HG02642 (cell line): ENCODE data around the gene ARHGEF3.

Experiments
- ATAC-seq: cut with Tn5 transposase; IDR thresholded peaks from one replicate; pipeline ENCODE4 v1.9.1; 2021; ENCODE audit warnings: mild to moderate bottlenecking; ENCODE audit not compliant: unreplicated experiment, poor library complexity

The ARHGEF3 gene

DNA sequence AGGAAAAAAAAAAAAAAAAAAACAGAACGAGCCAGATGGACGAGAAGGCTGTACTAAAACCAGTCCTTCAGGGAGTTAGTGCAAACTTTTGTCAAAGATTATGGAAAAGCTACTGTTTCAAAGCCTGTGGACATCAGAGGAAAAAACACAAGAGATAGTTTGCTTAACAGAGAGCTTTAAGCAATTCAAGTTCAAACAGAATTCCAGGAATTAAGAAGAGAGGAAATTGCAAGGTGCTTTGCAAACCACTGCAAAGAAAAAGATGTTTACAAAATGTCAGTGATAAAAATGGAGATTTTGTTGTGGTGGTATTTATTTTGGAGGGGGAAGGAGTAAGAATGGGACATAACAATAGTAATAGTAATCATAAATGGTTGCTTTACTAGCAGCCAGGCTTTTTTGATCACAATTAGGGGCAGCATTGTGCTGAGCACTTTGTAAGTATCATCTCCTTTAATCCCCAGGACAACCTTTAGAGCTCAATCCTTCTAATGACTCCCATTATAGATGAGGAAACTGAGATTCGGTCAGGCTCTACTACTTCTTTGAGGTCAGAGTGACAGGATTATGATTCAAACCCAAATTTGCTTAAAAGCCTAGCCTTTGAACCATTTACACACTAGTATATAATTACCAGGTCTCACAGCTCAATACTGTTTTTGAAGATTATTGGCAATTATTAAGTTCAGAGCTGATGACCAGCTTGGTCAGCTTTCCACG, 22.4 kb upstream of the ARHGEF3 start:
- no peak for ATAC-seq

DNA sequence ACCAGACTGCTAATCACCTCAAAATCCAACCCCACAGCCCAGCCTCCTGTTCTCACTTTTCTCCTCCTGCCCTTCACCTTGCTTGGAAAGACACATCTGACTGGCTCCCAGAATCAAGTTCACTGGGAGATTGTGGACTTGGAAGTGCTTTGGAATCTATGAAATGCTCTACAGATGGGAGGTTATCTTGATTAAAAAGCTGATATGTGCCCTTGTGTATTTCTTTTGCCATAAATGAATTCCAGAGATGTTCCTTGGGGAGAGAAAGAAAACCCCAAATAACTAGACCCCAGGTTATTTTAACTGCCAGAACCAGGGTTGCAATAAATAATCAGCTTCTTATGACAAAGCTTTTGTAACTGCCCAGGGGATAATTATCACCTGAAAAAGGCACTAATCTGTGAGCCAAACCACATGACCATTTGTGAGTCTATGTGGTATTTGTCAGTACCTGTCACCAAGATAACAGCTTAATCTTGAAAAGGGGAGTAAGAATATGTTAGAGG, 21.7 kb upstream of the ARHGEF3 start:
- ATAC-seq = no peak

DNA sequence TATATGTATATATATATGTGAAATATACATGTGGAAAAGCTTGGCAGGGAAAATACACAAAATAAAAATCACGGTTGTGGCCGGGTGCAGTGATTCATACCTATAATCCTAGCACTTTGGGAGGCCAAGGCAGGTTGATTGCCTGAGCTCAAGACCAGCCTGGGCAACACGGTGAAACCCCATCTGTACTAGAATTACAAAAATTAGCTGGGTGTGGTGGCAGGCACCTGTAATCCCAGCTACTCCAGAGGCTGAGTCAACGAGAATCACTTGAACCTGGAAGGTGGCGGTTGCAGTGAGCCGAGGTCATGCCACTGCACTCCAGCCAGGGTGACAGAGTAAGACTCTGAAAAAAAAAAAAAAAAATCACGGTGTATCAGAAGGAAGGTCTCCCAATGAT, 20.8 kb upstream of the ARHGEF3 start:
- ATAC-seq = no peak

GRCh38 chr3:56819016-56819809, 17.5 kb upstream of the ARHGEF3 start:
- no peak for ATAC-seq

GRCh38 chr3:56818156-56818985, 16.6 kb upstream of the ARHGEF3 start:
- ATAC-seq = no peak

GRCh38 chr3:56817646-56818045, 15.9 kb upstream of the ARHGEF3 start:
- ATAC-seq = no peak

GRCh38 chr3:56816061-56816460, 14.3 kb upstream of the ARHGEF3 start:
- ATAC-seq = no peak

DNA sequence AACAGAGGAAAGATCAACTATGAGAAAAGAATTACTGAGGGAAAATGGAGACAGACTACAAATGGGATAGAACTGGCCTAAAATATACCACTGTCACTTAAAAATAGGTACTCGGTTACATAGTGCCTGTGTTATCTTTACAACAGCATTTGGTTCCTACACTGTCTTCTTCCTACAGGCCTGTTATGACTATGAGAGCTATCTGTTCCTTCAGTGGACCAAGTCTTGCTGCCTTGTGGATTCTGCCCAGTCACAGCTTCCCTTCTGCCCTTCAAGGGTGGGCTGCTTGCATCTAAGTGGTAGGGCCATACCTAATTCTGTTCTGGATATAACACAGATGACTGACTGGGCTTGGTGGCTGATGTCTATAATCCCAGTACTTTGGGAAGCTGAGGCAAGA, 13.8 kb upstream of the ARHGEF3 start:
- no peak for ATAC-seq

GRCh38 chr3:56813653-56813960, 11.9 kb upstream of the ARHGEF3 start:
- ATAC-seq = no peak

GRCh38 chr3:56812754-56813652, 11.3 kb upstream of the ARHGEF3 start:
- no peak for ATAC-seq

DNA sequence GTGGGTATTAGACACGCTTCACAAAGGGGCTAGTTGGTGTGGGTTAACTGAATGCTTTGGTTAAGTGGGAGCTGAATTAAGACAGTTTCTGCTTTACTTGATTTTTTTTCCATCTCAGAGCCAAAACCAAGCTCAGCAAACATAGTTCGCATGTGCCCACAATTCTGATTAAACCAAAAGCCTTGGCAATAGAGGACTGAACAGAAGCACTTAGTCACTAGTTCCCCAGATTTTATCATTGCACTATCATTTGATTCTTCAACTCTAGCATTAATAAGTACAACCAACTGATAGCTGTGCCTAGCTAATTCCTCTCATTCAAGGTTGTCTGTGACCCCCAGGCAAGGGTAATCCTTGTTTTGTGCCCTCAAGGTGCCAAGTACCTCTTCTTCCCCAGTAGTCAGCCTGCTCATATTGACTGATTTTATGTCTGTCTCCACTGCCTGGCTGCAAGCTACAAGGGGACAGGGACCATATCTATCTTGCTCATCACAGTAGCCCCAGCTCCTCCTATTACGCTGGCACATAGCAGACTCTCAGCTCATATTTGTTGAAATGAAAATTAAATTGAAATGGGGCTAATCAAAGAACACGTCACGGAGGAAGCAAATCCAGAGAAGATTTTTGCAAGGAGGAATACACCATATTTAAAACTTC, 9.9 kb upstream of the ARHGEF3 start:
- no peak for ATAC-seq

GRCh38 chr3:56810577-56811545, 9.1 kb upstream of the ARHGEF3 start:
- ATAC-seq = no peak

GRCh38 chr3:56806407-56806806, 4.7 kb upstream of the ARHGEF3 start:
- ATAC-seq = no peak

DNA sequence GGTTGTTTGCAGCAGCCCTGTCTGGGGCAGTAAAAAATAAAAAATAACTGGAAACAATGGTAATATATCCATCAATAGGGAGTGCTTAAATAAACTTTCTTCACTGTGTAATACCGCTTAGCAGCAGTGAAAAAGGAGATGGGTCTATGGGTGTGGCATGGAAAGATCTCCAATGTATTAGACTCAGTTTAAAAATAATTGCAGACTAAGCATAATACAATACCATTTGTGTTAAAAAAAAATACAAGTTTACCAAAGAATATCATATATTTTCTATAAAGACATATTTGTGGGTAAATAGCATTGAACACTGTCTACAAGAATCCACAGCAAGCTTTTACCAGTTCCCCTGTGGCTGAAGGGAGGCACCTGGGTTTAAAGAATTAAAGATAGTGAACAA, 1.0 kb upstream of the ARHGEF3 start:
- ATAC-seq = no peak

DNA sequence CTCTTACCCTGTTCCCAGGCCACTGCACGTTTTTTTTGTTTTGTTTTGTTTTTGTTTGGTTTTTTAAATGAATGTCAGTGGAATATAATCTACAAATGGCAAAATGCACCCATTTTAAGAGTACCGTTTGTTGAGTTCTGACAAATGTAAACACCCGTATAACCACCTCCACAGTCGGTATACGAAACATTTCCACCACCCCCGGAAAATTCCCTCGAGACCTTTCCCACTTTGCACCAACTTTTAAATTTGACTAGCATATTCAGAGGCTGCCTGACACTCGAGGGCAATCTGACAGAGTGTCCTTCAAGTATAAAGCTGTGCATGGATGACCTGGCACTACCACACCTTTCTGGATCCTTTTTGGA, 613 bp upstream of the ARHGEF3 start:
- ATAC-seq = no peak

DNA sequence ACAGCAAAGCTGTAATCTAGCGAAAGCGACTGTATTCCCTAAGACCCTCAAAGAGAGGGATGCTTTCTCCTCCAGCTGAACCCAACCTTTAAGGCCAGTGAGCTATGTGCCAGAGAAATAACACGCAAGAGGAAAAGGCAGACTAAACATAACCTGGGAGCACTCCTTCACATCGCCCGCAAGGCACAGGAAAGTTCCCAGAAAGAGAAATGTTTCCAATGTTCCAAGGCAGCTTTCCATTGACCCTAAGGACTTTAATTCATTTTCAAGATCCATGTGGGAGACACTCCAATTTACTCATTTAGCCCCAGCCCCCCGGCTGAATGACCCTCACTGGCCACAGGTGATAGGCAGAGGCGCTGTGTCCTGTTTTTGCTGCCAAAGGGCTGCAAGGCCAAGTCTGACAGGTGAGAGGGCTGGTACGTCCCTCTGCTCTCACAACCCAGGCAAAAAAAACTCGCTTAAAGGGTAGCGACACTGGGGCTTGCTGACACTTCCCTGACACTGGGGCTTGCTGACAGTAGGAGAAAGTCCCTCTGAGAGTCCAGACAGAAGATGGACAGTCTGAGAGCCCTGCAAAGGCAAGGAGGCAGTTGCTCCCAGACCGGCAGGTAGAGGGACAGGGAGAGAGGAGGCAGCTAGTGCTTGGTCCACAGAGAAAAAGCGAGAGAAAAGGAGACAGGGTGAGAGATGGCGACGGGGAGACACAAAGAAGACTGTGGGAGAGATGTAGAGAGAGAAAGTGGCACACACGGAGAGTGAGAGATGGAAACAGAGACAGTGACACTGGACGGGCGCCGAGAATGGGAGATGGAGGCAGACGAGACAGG, 702 bp downstream of the ARHGEF3 start:
- ATAC-seq = peak; percentile 21

DNA sequence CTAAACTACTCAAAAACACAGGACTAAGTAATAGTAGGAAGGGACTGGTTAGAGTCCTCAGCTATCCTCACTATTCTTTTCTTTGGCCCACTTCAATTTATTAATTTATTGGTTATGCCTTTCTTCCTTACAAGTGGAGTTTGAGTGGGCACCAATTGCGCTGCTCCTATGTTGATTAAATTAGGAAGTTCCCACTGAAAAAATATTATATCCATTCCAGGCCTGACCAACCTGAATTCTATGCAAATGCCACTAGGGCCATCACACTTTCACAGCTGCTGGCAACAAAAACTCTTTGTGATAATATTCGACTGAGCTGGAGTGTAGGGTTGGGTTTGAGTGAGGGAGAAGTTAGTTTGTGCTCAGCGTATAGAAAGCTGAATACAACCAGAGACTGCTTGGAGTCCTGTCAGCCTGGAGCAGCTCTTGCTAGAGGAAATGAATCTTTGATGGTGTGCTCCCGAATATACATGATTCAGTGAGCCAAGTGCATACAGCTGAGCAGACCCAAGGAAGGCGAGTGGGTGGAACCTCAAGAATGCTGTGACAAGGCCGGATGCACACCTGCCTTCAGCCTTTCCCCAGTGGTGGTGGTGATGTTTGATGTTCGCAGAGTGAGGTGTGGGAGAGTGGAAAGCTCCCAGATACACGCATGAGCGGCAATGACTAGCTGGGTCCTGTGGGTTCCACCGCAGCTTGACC, 1.5 kb downstream of the ARHGEF3 start:
- peak; percentile 32 for ATAC-seq
